AG04450 (cell line): ENCODE measurements around the gene CCDC61. TPM values are rescaled to one million over a fixed set of nuclear protein-coding genes. Genes with fewer than 3 reads are reported as not detected.

Experiments used
- CTCF ChIA-PET: fragments of 300-600, 350-600 bp; formaldehyde crosslinking; extraction: SDS; loops from one replicate; lab custom pipeline; 2022; ENCODE audit warnings: antibody characterized with exemption, inconsistent platforms; lab: Charles Lee
- POLR2A ChIA-PET: fragments of 350-600 bp; formaldehyde crosslinking; extraction: SDS; loops from one replicate; lab custom pipeline; 2021; ENCODE audit warnings: antibody characterized with exemption, inconsistent platforms; lab: Yijun Ruan, JAX
- DNase-seq: peaks from one replicate; pipeline ENCODE4 v3.0.0-alpha.2; 2011; ENCODE audit warnings: low read depth, low spot score
- H3K27ac ChIP-seq: one replicate; pipeline ENCODE4 v1.5.1; 2012; ENCODE audit warnings: low read depth, low read length, control low read depth
- H3K27me3 ChIP-seq: one replicate; pipeline ENCODE4 v1.6.0; 2012; ENCODE audit warnings: low read length; ENCODE audit not compliant: control insufficient read depth, insufficient read depth
- H3K4me3 ChIP-seq: 2 replicates; pipeline ENCODE4 v1.5.1; 2011; ENCODE audit warnings: mild to moderate bottlenecking, low read depth, low read length, control low read depth
- H3K9me3 ChIP-seq: 2 replicates; pipeline ENCODE4 v1.5.1; 2012; ENCODE audit warnings: low read length; ENCODE audit not compliant: control insufficient read depth, insufficient read depth
- CTCF ChIP-seq: IDR thresholded peaks from 2 replicates; pipeline ENCODE4 v1.5.1; 2011; ENCODE audit warnings: low read depth, low read length, control low read depth, inconsistent platforms
- polyA plus RNA-seq: library from polyadenylated mRNA; depleted of rRNA; stranded (reverse); fragments of >200 nt; gene quantifications from 2 replicates; pipeline ENCODE4 v1.2.3, GENCODE V29; 2011

CCDC61 gene
- polyA plus RNA-seq, 1 experiment = 4.2 TPM

- ChIA-PET CTCF (no interaction called here), POLR2A (interaction anchor here (0.5 to 0.7 kb wide), 2 partner anchors 10 to 96 kb away, joined by 3 read pairs; no protein-coding TSS in a partner anchor)
- no peak for TF ChIP-seq CTCF
- no peak for DNase-seq
- Histone ChIP-seq H3K9me3 (peaks cover 6% of the 10 kb centered on the region; the same call in 1 of the 2 replicates), H3K4me3 (no peak overlapping the region), H3K27ac (no peak overlapping the region), H3K27me3 (peaks cover 3% of the 10 kb centered on the region)
Measured at GRCh38 chr19:45953676-45954075, 41.6 kb upstream of the CCDC61 start.

DNA sequence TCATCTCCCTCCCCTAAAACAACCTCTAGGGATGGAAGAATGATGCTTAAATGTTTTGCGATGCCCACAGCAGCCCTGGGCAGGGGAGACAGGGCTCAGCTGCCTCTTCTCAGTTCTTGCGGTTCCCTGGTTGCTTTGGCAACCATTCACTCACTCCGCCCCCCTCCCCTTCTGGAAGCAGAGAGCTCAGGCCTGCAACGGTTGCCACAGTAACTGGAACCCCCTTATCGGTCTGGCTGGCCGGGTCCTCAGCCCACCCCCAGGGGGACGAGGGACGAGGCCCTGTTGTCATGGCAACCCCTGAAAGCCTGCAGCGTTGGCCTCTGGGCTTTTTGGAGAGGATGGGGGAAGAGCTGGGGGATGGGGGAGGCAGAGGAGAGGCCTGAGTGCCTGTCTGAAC is 41.1 kb upstream of the CCDC61 start:
- no peak for DNase-seq
- CTCF ChIA-PET = no interaction called here
- peaks cover 6% of the 10 kb centered on the region for H3K27me3 ChIP-seq
- H3K4me3 ChIP-seq = no peak overlapping the region
- H3K9me3 ChIP-seq = peaks cover 6% of the 10 kb centered on the region; the same call in 1 of the 2 replicates
- POLR2A ChIA-PET = interaction anchor here (0.7 kb wide), 1 partner anchor 96 kb away, joined by 3 read pairs; no protein-coding TSS in a partner anchor
- no peak overlapping the region for H3K27ac ChIP-seq
- TF ChIP-seq CTCF = no peak

DNA sequence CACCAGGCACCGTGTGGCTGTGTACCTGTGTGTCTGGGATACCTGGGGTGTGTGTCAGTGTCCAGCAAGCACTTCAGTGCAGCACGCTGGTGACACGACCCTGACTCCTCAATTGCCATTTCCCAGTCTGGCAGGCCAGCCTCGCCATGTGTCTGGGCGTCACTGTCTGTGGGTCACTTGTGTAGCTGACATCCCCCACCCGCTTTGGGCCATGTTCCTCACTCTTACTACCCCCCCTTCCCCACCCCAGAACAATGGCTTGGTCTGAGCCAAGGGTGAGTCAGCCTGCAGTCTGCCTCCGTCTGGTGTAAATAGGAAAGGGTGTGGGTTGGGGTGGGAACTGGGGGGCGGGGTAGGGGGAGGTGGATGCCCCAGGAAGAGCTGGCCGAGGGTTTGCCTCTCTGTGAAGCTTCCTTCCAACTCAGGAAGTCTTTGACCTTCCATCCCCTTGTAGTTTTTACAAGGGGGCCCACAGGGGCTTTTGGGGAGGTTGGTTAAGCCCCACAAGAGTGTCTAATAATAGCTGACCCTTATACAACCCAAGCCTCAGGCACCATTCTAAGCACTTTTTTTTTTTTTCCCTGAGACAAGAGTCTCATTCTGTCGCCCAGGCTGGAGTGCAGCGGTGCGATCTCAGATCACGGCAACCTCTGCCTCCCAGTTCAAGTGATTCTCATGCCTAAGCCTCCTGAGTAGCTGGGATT is 39.2 kb upstream of the CCDC61 start:
- POLR2A ChIA-PET = no interaction called here
- CTCF ChIA-PET = no interaction called here

GRCh38 chr19:45958320-45958719 is 36.9 kb upstream of the CCDC61 start:
- ChIA-PET POLR2A (no interaction called here), CTCF (no interaction called here)
- no peak for TF ChIP-seq CTCF
- DNase-seq = no peak
- Histone ChIP-seq H3K27ac (no peak overlapping the region), H3K9me3 (no peaks in the 10 kb centered on the region; the same call in 1 of the 2 replicates), H3K4me3 (no peak overlapping the region), H3K27me3 (peaks cover 24% of the 10 kb centered on the region)

More for the DNA sequence above, 39.2 kb upstream of the CCDC61 start:
- Histone ChIP-seq H3K27ac (no peak overlapping the region), H3K27me3 (peaks cover 17% of the 10 kb centered on the region), H3K4me3 (no peak overlapping the region), H3K9me3 (peaks cover 6% of the 10 kb centered on the region; the same call in 1 of the 2 replicates)
- no peak for DNase-seq
- TF ChIP-seq CTCF = no peak

DNA sequence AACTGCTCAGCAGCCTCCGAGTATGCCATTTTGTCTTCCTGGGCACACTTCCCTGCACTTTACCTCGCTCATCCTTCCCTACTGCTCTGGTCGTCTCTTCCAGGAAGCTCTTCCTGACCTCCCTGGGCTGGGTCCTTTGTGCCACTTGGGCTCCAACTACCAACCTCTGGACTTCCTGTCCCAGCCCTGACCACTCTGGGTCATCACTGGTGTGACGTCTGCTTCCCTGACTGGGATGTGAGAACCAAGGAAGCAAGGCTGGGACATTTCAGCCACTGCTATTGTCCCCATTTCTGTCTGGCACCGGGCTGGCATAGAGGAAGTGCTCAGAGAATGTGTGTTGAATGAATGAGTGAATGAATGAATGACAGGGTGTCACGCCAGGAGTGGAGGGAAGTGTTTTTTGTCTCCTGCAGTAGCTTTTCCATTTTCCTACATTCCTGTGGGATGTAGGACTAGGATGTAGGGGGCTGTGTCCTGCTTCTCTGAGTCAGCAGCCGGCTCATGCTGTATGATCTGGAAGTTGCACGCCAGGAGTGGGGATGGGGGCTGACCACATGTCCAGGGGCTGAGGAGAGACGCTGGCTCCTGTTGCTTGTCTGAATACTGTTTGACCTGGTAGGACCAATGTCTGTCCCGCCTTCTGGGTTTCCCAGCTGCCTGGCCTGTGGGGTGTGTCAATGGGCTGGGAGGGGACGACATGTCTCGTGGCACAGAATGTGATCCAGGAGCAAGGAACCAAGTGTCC is 36.3 kb upstream of the CCDC61 start:
- no peak for DNase-seq
- ChIA-PET CTCF (no interaction called here), POLR2A (no interaction called here)
- H3K4me3 ChIP-seq = no peak overlapping the region
- H3K9me3 ChIP-seq = no peaks in the 10 kb centered on the region; the same call in 1 of the 2 replicates
- TF ChIP-seq CTCF = no peak
- peaks cover 24% of the 10 kb centered on the region for H3K27me3 ChIP-seq
- no peak overlapping the region for H3K27ac ChIP-seq
